IMR-90 (cell line): ENCODE results near the gene TMEM121B.

Experiments
- BHLHE40 ChIP-seq: fragments of 150-350 bp; IDR thresholded peaks from 2 replicates; pipeline ENCODE4 v1.6.1; 2016; ENCODE audit warnings: mild to moderate bottlenecking, low read depth, low read length
- CEBPB ChIP-seq: IDR thresholded peaks from 2 replicates; pipeline ENCODE4 v1.6.1; 2012; ENCODE audit warnings: low read depth, low read length, improper control_type of control experiment
- CHD1 ChIP-seq: IDR thresholded peaks from 2 replicates; pipeline ENCODE4 v1.6.1; 2012; ENCODE audit warnings: low read depth, low read length, improper control_type of control experiment
- CTCF ChIP-seq: conservative IDR thresholded peaks from 2 replicates; pipeline ENCODE4 v1.5.1; 2012; ENCODE audit warnings: mild to moderate bottlenecking, low read depth, low read length, improper control_type of control experiment
- ELK1 ChIP-seq: fragments of 150-350 bp; IDR thresholded peaks from 2 replicates; pipeline ENCODE4 v1.6.1; 2016; ENCODE audit warnings: low read depth, mild to moderate bottlenecking, low read length, moderate library complexity, borderline replicate concordance
- FOS ChIP-seq: fragments of 150-350 bp; IDR thresholded peaks from 2 replicates; pipeline ENCODE4 v1.6.1; 2016; ENCODE audit warnings: low read depth, low read length
- MAFK ChIP-seq: IDR thresholded peaks from 2 replicates; pipeline ENCODE4 v1.6.1; 2012; ENCODE audit warnings: low read depth, low read length, improper control_type of control experiment
- MXI1 ChIP-seq: IDR thresholded peaks from 2 replicates; pipeline ENCODE4 v1.6.1; 2012; ENCODE audit warnings: low read depth, mild to moderate bottlenecking, low read length, moderate library complexity, borderline replicate concordance
- NFE2L2 ChIP-seq: fragments of 150-350 bp; IDR thresholded peaks from 2 replicates; pipeline ENCODE4 v1.6.1; 2016; ENCODE audit warnings: low read depth, mild to moderate bottlenecking, low read length
- POLR2A ChIP-seq: IDR thresholded peaks from 2 replicates; pipeline ENCODE4 v1.6.1; 2012; ENCODE audit warnings: mild to moderate bottlenecking, low read depth, low read length
- RAD21 ChIP-seq: IDR thresholded peaks from 2 replicates; pipeline ENCODE4 v1.6.1; 2012; ENCODE audit warnings: low read length, improper control_type of control experiment
- RFX5 ChIP-seq: IDR thresholded peaks from 2 replicates; pipeline ENCODE4 v1.8.0; 2012; ENCODE audit warnings: low read depth, mild to moderate bottlenecking, low read length, moderate library complexity
- SMC3 ChIP-seq: fragments of 150-350 bp; IDR thresholded peaks from 2 replicates; pipeline ENCODE4 v1.6.1; 2016; ENCODE audit warnings: low read depth, mild to moderate bottlenecking, antibody characterized with exemption, low read length, moderate library complexity
- TF ChIP-seq, protein P1 (sequence below): fragments of 150-350 bp; IDR thresholded peaks from 2 replicates; pipeline ENCODE4 v1.6.1; 2017; ENCODE audit warnings: mild to moderate bottlenecking, antibody characterized with exemption, low read length, low read depth

GRCh38 chr22:17113600-17113999, 7.6 kb downstream of the TMEM121B start:
- TF ChIP-seq RAD21, result no peak
- TF ChIP-seq CTCF, result no peak
- TF ChIP-seq POLR2A, result no peak
- TF ChIP-seq MAFK, result no peak
- TF ChIP-seq SMC3, result no peak
- no peak for TF ChIP-seq MXI1
- no peak for TF ChIP-seq CEBPB
- TF ChIP-seq BHLHE40, result no peak
- no peak for TF ChIP-seq FOS
- TF ChIP-seq CHD1, result no peak
- TF ChIP-seq NFE2L2, result no peak
- TF ChIP-seq ELK1, result no peak
- TF ChIP-seq RFX5, result no peak
- TF ChIP-seq, protein P1, sequence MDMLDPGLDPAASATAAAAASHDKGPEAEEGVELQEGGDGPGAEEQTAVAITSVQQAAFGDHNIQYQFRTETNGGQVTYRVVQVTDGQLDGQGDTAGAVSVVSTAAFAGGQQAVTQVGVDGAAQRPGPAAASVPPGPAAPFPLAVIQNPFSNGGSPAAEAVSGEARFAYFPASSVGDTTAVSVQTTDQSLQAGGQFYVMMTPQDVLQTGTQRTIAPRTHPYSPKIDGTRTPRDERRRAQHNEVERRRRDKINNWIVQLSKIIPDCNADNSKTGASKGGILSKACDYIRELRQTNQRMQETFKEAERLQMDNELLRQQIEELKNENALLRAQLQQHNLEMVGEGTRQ, result no peak
